Astrocyte (in vitro differentiated cells and primary cell): ENCODE measurements around the gene METRNL. TPM values are rescaled to one million over a fixed set of nuclear protein-coding genes. Genes with fewer than 3 reads are reported as not detected.

Source experiments
- DNase-seq: peaks from one replicate; pipeline ENCODE4 v3.0.0-alpha.2; 2010; ENCODE audit warnings: low read depth
- FAIRE-seq: peaks from 2 replicates; lab custom pipeline; 2011; peaks lifted over from hg19 to GRCh38; lab: Jason Lieb, UNC
- H2AFZ ChIP-seq: 2 replicates; pipeline ENCODE4 v1.6.0; 2012; ENCODE audit warnings: low read depth, low read length, inconsistent platforms
- H3K27ac ChIP-seq: 2 replicates; pipeline ENCODE4 v1.5.1; 2011; ENCODE audit warnings: low read depth, low read length, inconsistent platforms
- H3K27me3 ChIP-seq: 2 replicates; pipeline ENCODE4 v1.6.0; 2011; ENCODE audit warnings: low read length, inconsistent platforms; ENCODE audit not compliant: insufficient read depth
- H3K36me3 ChIP-seq: 2 replicates; pipeline ENCODE4 v1.5.1; 2011; ENCODE audit warnings: low read length, inconsistent platforms; ENCODE audit not compliant: insufficient read depth
- H3K4me1 ChIP-seq: 2 replicates; pipeline ENCODE4 v1.5.1; 2011; ENCODE audit warnings: low read length, inconsistent platforms; ENCODE audit not compliant: insufficient read depth
- H3K4me2 ChIP-seq: 2 replicates; pipeline ENCODE4 v1.6.0; 2012; ENCODE audit warnings: low read length, inconsistent platforms
- H3K4me3 ChIP-seq: 2 replicates; pipeline ENCODE4 v1.5.1; 2011; ENCODE audit warnings: low read depth, mild to moderate bottlenecking, low read length, inconsistent platforms; ENCODE audit not compliant: insufficient read depth
- H3K79me2 ChIP-seq: 2 replicates; pipeline ENCODE4 v1.6.0; 2012; ENCODE audit warnings: mild to moderate bottlenecking, low read length, inconsistent platforms; ENCODE audit not compliant: insufficient read depth
- H3K9ac ChIP-seq: 2 replicates; pipeline ENCODE4 v1.6.0; 2012; ENCODE audit warnings: mild to moderate bottlenecking, low read length, inconsistent platforms
- H3K9me3 ChIP-seq: 2 replicates; pipeline ENCODE4 v1.5.1; 2012; ENCODE audit warnings: low read depth, mild to moderate bottlenecking, low read length, inconsistent platforms; ENCODE audit not compliant: insufficient read depth
- H4K20me1 ChIP-seq: 2 replicates; pipeline ENCODE4 v1.6.0; 2012; ENCODE audit warnings: low read length, inconsistent platforms; ENCODE audit not compliant: insufficient read depth
- H3K27ac Mint-ChIP-seq: one replicate; pipeline ENCODE4 v1.8.0; 2021; ENCODE audit warnings: mild to moderate bottlenecking, mixed read lengths; ENCODE audit not compliant: unreplicated experiment
- H3K27me3 Mint-ChIP-seq: one replicate; pipeline ENCODE4 v1.8.0; 2021; ENCODE audit warnings: low read depth, mixed read lengths; ENCODE audit not compliant: unreplicated experiment
- H3K36me3 Mint-ChIP-seq: one replicate; pipeline ENCODE4 v1.8.0; 2021; ENCODE audit warnings: low read depth, mixed read lengths; ENCODE audit not compliant: unreplicated experiment
- H3K4me1 Mint-ChIP-seq: one replicate; pipeline ENCODE4 v1.8.0; 2021; ENCODE audit warnings: low read depth, mixed read lengths; ENCODE audit not compliant: unreplicated experiment
- H3K4me3 Mint-ChIP-seq: one replicate; pipeline ENCODE4 v1.8.0; 2021; ENCODE audit warnings: mild to moderate bottlenecking, moderate library complexity, mixed read lengths; ENCODE audit not compliant: unreplicated experiment
- H3K9me3 Mint-ChIP-seq: one replicate; pipeline ENCODE4 v1.8.0; 2021; ENCODE audit warnings: mild to moderate bottlenecking, mixed read lengths; ENCODE audit not compliant: unreplicated experiment
- EZH2 ChIP-seq: IDR thresholded peaks from 2 replicates; pipeline ENCODE4 v1.6.1; 2012; ENCODE audit warnings: mild to moderate bottlenecking, low read length, inconsistent platforms; ENCODE audit not compliant: insufficient read depth
- total RNA-seq: library from RNA; stranded (reverse); gene quantifications from 2 replicates; pipeline ENCODE4 v1.2.1, GENCODE V29; 2021
- TF ChIP-seq, protein P1 (sequence below): IDR thresholded peaks from 2 replicates; pipeline ENCODE4 v1.5.1; 2011; ENCODE audit warnings: low read depth, mild to moderate bottlenecking, inconsistent platforms, low read length, moderate library complexity; ENCODE audit not compliant: insufficient read depth

The METRNL gene
- total RNA-seq, 1 donor from 2014 or later = 36.7 TPM

DNA sequence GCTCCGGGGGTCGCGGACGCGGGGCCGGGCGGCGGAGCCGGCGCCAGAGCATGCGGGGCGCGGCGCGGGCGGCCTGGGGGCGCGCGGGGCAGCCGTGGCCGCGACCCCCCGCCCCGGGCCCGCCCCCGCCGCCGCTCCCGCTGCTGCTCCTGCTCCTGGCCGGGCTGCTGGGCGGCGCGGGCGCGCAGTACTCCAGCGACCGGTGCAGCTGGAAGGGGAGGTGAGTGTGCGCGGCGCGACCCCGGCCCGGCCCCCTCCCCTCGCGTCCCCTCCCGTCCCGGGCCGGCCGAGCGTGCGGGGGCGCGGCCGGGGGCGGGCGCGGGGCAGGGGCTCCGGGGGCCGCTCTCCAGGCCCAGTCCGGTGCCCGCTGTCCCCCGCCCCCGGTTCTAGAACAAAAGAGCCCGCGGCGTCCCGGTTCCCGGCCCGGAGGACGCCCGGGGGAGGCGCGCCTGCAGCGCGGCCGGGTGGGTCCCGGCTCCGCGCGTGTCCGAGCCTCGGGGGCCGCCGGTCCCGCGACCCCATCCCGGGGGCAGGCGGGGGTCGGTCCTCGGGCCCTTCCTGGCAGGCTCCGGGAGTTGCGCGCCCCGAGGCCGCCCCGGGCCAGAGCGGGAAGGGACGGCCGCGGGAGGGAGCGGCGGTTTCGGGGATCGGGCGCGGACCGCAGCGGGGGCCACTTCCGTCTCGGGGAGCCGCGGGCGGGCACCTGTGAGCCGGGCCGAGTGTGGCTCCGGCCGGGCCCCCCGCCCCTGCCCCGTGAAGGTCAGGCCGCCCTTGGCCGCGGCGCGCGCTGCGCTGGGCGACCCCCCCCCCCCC lies 563 bp downstream of the METRNL start:
- H3K4me2 ChIP-seq = peak overlapping the region; percentile 80
- peaks cover 37% of the 10 kb centered on the region for H4K20me1 ChIP-seq
- H3K27me3 ChIP-seq = peaks cover 8% of the 10 kb centered on the region
- peaks cover 29% of the 10 kb centered on the region for H3K4me1 Mint-ChIP-seq
- peaks cover 2% of the 10 kb centered on the region for H3K36me3 Mint-ChIP-seq
- peaks cover 37% of the 10 kb centered on the region for H3K4me1 ChIP-seq
- peak overlapping the region; percentile 58 for H3K4me3 ChIP-seq
- peaks cover 38% of the 10 kb centered on the region for H3K79me2 ChIP-seq
- no peak for FAIRE-seq
- no peak overlapping the region for H2AFZ ChIP-seq
- H3K9ac ChIP-seq = peak overlapping the region; percentile 81
- no peaks in the 10 kb centered on the region for H3K9me3 ChIP-seq
- no peaks in the 10 kb centered on the region for H3K36me3 ChIP-seq
- peaks cover 30% of the 10 kb centered on the region for H3K27me3 Mint-ChIP-seq
- no peak overlapping the region for H3K27ac Mint-ChIP-seq
- DNase-seq = no peak
- H3K9me3 Mint-ChIP-seq = no peaks in the 10 kb centered on the region
- no peak overlapping the region for H3K4me3 Mint-ChIP-seq
- TF ChIP-seq, protein P1, sequence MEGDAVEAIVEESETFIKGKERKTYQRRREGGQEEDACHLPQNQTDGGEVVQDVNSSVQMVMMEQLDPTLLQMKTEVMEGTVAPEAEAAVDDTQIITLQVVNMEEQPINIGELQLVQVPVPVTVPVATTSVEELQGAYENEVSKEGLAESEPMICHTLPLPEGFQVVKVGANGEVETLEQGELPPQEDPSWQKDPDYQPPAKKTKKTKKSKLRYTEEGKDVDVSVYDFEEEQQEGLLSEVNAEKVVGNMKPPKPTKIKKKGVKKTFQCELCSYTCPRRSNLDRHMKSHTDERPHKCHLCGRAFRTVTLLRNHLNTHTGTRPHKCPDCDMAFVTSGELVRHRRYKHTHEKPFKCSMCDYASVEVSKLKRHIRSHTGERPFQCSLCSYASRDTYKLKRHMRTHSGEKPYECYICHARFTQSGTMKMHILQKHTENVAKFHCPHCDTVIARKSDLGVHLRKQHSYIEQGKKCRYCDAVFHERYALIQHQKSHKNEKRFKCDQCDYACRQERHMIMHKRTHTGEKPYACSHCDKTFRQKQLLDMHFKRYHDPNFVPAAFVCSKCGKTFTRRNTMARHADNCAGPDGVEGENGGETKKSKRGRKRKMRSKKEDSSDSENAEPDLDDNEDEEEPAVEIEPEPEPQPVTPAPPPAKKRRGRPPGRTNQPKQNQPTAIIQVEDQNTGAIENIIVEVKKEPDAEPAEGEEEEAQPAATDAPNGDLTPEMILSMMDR = no peak
- TF ChIP-seq EZH2 = no peak
- peak overlapping the region; percentile 26 for H3K27ac ChIP-seq

DNA sequence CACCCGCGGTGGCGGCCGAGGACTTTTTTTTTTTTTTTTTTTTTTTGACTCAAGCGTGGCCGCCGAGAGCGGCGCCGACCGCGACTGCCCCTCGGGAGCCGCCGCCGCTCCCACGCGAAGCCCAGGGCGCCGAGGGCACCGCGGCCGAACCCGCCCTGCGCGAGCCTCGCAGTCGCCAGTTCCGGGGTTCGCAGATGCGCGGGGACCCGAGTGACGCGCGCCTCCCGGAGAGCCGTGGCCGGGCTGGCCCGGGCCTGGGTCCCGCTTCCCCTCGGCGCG lies 1.1 kb downstream of the METRNL start:
- Histone ChIP-seq H3K4me1 (peaks cover 40% of the 10 kb centered on the region), H3K4me3 (peak overlapping the region; percentile 42), H3K4me2 (peak overlapping the region; percentile 80), H3K9ac (peak overlapping the region; percentile 81), H3K27me3 (peaks cover 8% of the 10 kb centered on the region), H4K20me1 (peaks cover 43% of the 10 kb centered on the region), H3K27ac (no peak overlapping the region), H3K36me3 (no peaks in the 10 kb centered on the region), H3K9me3 (no peaks in the 10 kb centered on the region), H2AFZ (no peak overlapping the region), H3K79me2 (peaks cover 43% of the 10 kb centered on the region)
- TF ChIP-seq EZH2 = no peak
- TF ChIP-seq, protein P1 = no peak
- Mint-ChIP-seq H3K4me3 (no peak overlapping the region), H3K4me1 (peaks cover 29% of the 10 kb centered on the region), H3K9me3 (no peaks in the 10 kb centered on the region), H3K36me3 (peaks cover 2% of the 10 kb centered on the region), H3K27ac (no peak overlapping the region), H3K27me3 (peaks cover 25% of the 10 kb centered on the region)
- FAIRE-seq (no peak), DNase-seq (no peak)
